SH-SY5Y (cell line): ENCODE measurements around the gene B3GNT4.

Source experiments
- GATA2 ChIP-seq: IDR thresholded peaks from 2 replicates; pipeline ENCODE4 v1.6.1; 2011; ENCODE audit warnings: mild to moderate bottlenecking, low read depth, low read length
- GATA3 ChIP-seq: IDR thresholded peaks from 2 replicates; pipeline ENCODE4 v1.6.1; 2011; ENCODE audit warnings: low read depth, mild to moderate bottlenecking, low read length, moderate library complexity

- no peak for TF ChIP-seq GATA2
- TF ChIP-seq GATA3 = no peak
Measured at GRCh38 chr12:122235741-122236140, 32.2 kb downstream of the B3GNT4 start.
